BLaER1 treated with 17β-estradiol and CSF1 and Interleukin-3, amounts not matched to agents 10 nM and 100 nM (cell line): ENCODE results near the gene SLC44A3.

Experiments used
- H3K27ac ChIP-seq, 11 experiments: shearing (Covaris generic); formaldehyde crosslinking; 2 replicates each; pipeline ENCODE4 v1.8.1; 2022
- H3K27me3 ChIP-seq, 11 experiments: shearing (Covaris generic); formaldehyde crosslinking; 2 replicates each; pipeline ENCODE4 v1.8.1; 2022
- H3K36me3 ChIP-seq, 11 experiments: shearing (Covaris generic); formaldehyde crosslinking; 2 replicates each; pipeline ENCODE4 v1.8.1; 2022
- H3K4me1 ChIP-seq, 10 experiments: shearing (Covaris generic); formaldehyde crosslinking; 2 replicates each; pipeline ENCODE4 v1.8.1; 2022
- H3K4me2 ChIP-seq, 11 experiments: shearing (Covaris generic); formaldehyde crosslinking; 2 replicates each; pipeline ENCODE4 v1.8.1; 2022
- H3K4me3 ChIP-seq, 10 experiments: shearing (Covaris generic); formaldehyde crosslinking; 2 replicates each; pipeline ENCODE4 v1.8.1; 2022
- H3K9ac ChIP-seq, 11 experiments: shearing (Covaris generic); formaldehyde crosslinking; 2 replicates each; pipeline ENCODE4 v1.8.1; 2022
- H3K9me3 ChIP-seq, 11 experiments: shearing (Covaris generic); formaldehyde crosslinking; replicated peaks in 1 of 11; 2 replicates each; pipeline ENCODE4 v1.8.1; 2022
- H4K20me1 ChIP-seq, 11 experiments: shearing (Covaris generic); formaldehyde crosslinking; 2 replicates each; pipeline ENCODE4 v1.8.1; 2022
- Cebpa-rat ChIP-seq, 11 experiments: shearing (Covaris generic); IDR thresholded peaks; 2 replicates each; pipeline ENCODE4 v1.8.1; 2022

SLC44A3 gene

GRCh38 chr1:94864821-94865220 lies 44.7 kb downstream of the SLC44A3 start:
- Histone ChIP-seq H3K36me3 (no peaks in the 10 kb centered on the region), H3K4me3 (no peak overlapping the region), H3K27ac (no peak overlapping the region), H3K4me2 (no peak overlapping the region), H3K9me3 (no peaks in the 10 kb centered on the region), H3K27me3 (no peaks in the 10 kb centered on the region), H3K4me1 (peaks cover 0 to 28% (median 17%) of the 10 kb centered on the region in 10 experiments; a peak in 12 of 20 replicates), H4K20me1 (no peaks in the 10 kb centered on the region), H3K9ac (no peak overlapping the region)
- TF ChIP-seq Cebpa-rat (IDR thresholded peaks at IDR 0.05), result no peak

- Histone ChIP-seq H3K4me1 (peaks cover 0 to 28% (median 17%) of the 10 kb centered on the region in 10 experiments; a peak in 12 of 20 replicates), H3K27me3 (no peaks in the 10 kb centered on the region), H3K9ac (no peak overlapping the region), H3K4me3 (no peak overlapping the region), H4K20me1 (no peaks in the 10 kb centered on the region), H3K27ac (no peak overlapping the region), H3K4me2 (no peak overlapping the region), H3K36me3 (no peaks in the 10 kb centered on the region), H3K9me3 (no peaks in the 10 kb centered on the region)
- no peak for TF ChIP-seq Cebpa-rat (IDR thresholded peaks at IDR 0.05)
These were observed 45.2 kb downstream of the SLC44A3 start for GRCh38 chr1:94865360-94865759.

DNA sequence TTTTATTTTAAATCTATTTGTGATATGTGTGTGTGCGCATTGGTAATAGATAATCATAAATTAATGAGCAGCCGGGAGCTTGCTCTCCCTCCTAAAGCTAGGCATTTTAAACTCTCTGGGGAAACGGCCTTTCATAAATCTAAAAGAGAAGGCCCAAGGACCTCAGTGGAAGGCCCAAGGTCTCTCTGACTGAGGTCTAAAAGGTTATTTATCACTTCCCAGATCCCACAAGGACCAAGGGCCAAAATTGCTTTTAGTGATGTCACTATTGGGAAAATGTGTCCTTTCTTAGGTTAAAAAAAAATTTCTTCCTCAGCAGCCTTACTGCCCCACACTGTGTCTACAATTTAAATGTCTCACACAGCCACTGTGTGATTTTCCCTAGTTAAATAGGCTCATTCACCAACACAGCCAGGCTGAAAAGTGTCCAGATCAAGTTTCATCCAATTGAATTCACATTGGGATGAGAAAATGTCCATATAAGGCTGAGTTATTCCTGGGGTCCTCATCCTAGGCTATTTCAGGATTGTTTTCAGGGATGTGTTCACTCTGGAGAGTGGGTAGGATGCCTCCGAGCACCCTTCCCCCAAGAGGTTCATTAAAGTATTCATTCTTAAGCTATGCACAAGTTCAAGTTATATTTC lies 46.1 kb downstream of the SLC44A3 start:
- no peak overlapping the region for H3K4me2 ChIP-seq
- H4K20me1 ChIP-seq, result no peaks in the 10 kb centered on the region
- no peak overlapping the region for H3K9ac ChIP-seq
- no peak for TF ChIP-seq Cebpa-rat (IDR thresholded peaks at IDR 0.05)
- no peaks in the 10 kb centered on the region for H3K36me3 ChIP-seq
- no peaks in the 10 kb centered on the region for H3K27me3 ChIP-seq
- H3K9me3 ChIP-seq, result no peaks in the 10 kb centered on the region
- peaks cover 0 to 28% (median 17%) of the 10 kb centered on the region in 10 experiments; a peak in 12 of 20 replicates for H3K4me1 ChIP-seq
- H3K4me3 ChIP-seq, result no peak overlapping the region
- no peak overlapping the region for H3K27ac ChIP-seq

DNA sequence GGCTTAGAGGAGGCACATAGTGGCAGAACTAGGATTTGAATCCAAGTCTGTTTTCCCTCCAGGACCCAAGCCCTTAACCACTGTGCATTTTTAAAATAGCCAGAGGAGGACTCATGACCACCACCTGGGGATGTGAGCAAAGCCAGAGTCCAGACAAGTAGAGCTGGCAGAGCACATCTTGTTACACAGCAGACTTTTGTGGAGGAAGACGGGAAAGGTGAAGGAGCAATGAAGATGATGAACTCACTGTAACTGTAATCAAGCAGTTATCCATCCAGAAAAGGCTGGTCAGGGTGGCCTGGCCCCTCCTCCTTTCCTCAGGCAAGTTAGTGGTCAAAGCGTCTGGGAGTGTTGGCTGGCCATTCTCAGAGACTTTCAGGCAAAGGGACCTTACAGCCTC lies 50.9 kb downstream of the SLC44A3 start:
- H3K9ac ChIP-seq, result no peak overlapping the region
- no peaks in the 10 kb centered on the region for H3K4me1 ChIP-seq
- H4K20me1 ChIP-seq, result no peaks in the 10 kb centered on the region
- no peak for TF ChIP-seq Cebpa-rat (IDR thresholded peaks at IDR 0.05)
- no peaks in the 10 kb centered on the region for H3K9me3 ChIP-seq
- H3K36me3 ChIP-seq, result no peaks in the 10 kb centered on the region
- no peak overlapping the region for H3K27ac ChIP-seq
- H3K4me2 ChIP-seq, result no peak overlapping the region
- H3K27me3 ChIP-seq, result no peaks in the 10 kb centered on the region
- no peak overlapping the region for H3K4me3 ChIP-seq

DNA sequence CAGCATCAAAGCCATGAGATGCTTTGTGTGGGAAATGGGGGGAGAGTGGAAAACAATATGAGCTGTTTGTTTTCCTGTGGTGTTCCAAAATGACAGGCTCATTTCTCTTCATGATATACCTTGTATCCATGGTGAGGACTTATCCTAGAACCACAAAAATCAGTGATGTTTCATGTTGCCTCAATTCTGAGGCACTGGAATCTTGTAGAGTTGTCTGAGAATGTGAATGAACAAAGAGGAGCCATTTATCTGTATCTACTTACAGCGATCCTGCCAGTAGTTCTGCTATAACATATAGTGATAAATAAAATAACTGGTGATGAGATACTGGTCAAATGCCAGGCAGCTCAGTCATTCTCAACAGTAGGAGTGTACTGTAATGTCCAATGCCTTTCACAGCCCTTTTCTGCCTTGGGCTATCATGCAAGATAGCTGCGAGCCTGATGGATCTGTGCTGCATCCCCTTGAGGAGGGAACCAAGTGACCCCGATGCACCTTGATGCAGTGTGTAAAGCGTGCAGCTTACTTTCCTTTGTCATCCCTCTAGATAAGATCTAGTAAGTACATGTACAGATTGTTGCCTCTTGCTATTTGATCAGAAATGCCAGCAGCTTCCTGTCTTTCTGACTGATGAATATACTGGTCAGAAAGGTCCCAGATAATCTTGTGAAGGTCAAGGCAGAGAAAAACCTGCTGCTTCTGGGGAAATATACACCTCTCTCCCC lies 52.8 kb downstream of the SLC44A3 start:
- no peak overlapping the region for H3K27ac ChIP-seq
- H3K4me2 ChIP-seq, result no peak overlapping the region
- H4K20me1 ChIP-seq, result no peaks in the 10 kb centered on the region
- no peak overlapping the region for H3K9ac ChIP-seq
- H3K4me1 ChIP-seq, result no peaks in the 10 kb centered on the region
- TF ChIP-seq Cebpa-rat (IDR thresholded peaks at IDR 0.05), result no peak
- no peak overlapping the region for H3K4me3 ChIP-seq
- H3K27me3 ChIP-seq, result no peaks in the 10 kb centered on the region
- H3K36me3 ChIP-seq, result no peaks in the 10 kb centered on the region
- peaks cover 0 to 4% (median 0%) of the 10 kb centered on the region in 11 experiments; a peak in 1 of 22 replicates for H3K9me3 ChIP-seq

DNA sequence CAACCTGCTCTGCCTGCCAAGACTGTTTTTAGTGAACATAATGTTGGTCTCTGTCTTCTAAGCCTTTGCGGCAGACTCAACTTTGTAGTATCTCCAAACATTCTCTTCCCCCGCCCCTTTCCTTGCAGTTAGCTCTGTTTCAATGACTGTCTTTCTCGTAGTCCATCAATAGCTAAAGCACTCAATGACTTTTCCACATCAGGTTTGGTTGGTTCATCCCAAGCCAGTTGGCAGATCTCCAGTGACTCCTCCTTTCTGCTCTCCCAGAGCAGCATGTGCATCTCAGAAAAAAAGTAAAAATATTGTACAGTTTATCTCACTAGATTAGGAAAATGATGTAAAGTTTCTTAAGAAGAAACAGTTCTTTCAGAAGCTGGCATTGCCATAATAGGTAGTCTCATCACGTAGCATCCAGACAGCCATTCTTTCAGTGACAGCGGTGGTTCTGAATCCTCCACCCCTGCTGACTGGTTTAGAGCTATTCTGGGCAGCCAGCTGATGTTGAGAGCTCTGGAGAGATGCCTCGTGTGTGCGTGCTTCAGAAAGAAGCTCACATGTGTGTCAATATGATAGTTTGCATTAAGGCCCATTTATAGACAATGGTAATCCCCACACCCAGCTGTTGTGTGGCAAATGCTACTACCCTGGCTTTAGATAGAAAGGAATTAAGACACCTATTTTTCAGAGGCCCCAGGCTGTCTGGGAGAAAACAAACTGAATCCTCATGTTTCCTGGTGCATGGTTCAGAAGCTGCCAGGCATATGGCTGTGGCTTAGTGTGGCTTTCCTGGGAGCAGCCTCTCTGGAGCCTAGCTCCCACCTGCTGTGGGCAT lies 53.6 kb downstream of the SLC44A3 start:
- no peak for TF ChIP-seq Cebpa-rat (IDR thresholded peaks at IDR 0.05)
- H3K4me2 ChIP-seq, result no peak overlapping the region

GRCh38 chr1:94874423-94874822 lies 54.3 kb downstream of the SLC44A3 start:
- Histone ChIP-seq H3K4me3 (no peak overlapping the region), H3K36me3 (no peaks in the 10 kb centered on the region), H3K27me3 (no peaks in the 10 kb centered on the region), H3K9me3 (peaks cover 0 to 4% (median 0%) of the 10 kb centered on the region in 11 experiments; a peak in 1 of 22 replicates), H4K20me1 (no peaks in the 10 kb centered on the region), H3K4me1 (no peaks in the 10 kb centered on the region), H3K9ac (no peak overlapping the region), H3K4me2 (no peak overlapping the region), H3K27ac (no peak overlapping the region)
- no peak for TF ChIP-seq Cebpa-rat (IDR thresholded peaks at IDR 0.05)

More for the DNA sequence above, 53.6 kb downstream of the SLC44A3 start:
- peaks cover 0 to 4% (median 0%) of the 10 kb centered on the region in 11 experiments; a peak in 1 of 22 replicates for H3K9me3 ChIP-seq
- no peak overlapping the region for H3K9ac ChIP-seq
- no peaks in the 10 kb centered on the region for H3K4me1 ChIP-seq
- H3K27me3 ChIP-seq, result no peaks in the 10 kb centered on the region
- H3K4me3 ChIP-seq, result no peak overlapping the region
- no peaks in the 10 kb centered on the region for H4K20me1 ChIP-seq
- H3K36me3 ChIP-seq, result no peaks in the 10 kb centered on the region
- H3K27ac ChIP-seq, result no peak overlapping the region

DNA sequence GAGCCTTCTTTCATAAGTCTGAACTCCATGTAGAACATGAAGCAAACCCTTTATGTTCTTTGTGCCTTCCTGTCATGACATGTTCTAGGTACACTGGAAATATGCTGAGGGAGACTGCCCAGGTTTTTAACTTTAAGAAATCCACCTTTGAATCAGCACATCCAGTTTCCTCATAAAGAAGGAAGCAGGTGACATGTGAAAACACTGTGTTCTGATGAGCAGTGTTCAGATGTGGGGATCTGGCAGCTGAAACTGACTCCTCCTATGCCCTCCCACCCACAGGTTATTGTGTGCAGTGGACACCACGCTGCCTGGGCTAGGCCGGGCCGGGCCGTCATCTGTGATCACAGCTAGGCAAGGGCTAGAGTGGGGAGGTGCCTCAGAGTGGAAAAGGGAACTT lies 55.6 kb downstream of the SLC44A3 start:
- H3K9me3 ChIP-seq, result peaks cover 0 to 4% (median 0%) of the 10 kb centered on the region in 11 experiments; a peak in 1 of 22 replicates
- no peak overlapping the region for H3K4me3 ChIP-seq
- H4K20me1 ChIP-seq, result no peaks in the 10 kb centered on the region
- H3K9ac ChIP-seq, result no peak overlapping the region
- no peaks in the 10 kb centered on the region for H3K27me3 ChIP-seq
- no peaks in the 10 kb centered on the region for H3K4me1 ChIP-seq
- TF ChIP-seq Cebpa-rat (IDR thresholded peaks at IDR 0.05), result no peak
- H3K4me2 ChIP-seq, result no peak overlapping the region
- H3K27ac ChIP-seq, result no peak overlapping the region
- no peaks in the 10 kb centered on the region for H3K36me3 ChIP-seq

- H4K20me1 ChIP-seq, result no peaks in the 10 kb centered on the region
- no peak overlapping the region for H3K9ac ChIP-seq
- no peaks in the 10 kb centered on the region for H3K36me3 ChIP-seq
- H3K4me3 ChIP-seq, result no peak overlapping the region
- H3K4me1 ChIP-seq, result no peaks in the 10 kb centered on the region
- H3K27me3 ChIP-seq, result no peaks in the 10 kb centered on the region
- TF ChIP-seq Cebpa-rat (IDR thresholded peaks at IDR 0.05), result no peak
- H3K27ac ChIP-seq, result no peak overlapping the region
- peaks cover 0 to 4% (median 0%) of the 10 kb centered on the region in 11 experiments; a peak in 1 of 22 replicates for H3K9me3 ChIP-seq
- no peak overlapping the region; a peak in 1 of 22 replicates for H3K4me2 ChIP-seq
These were observed 56.2 kb downstream of the SLC44A3 start for GRCh38 chr1:94876362-94876761.
